Measurements from ENCODE around the gene ZNF444.

Gene ZNF444

DNA sequence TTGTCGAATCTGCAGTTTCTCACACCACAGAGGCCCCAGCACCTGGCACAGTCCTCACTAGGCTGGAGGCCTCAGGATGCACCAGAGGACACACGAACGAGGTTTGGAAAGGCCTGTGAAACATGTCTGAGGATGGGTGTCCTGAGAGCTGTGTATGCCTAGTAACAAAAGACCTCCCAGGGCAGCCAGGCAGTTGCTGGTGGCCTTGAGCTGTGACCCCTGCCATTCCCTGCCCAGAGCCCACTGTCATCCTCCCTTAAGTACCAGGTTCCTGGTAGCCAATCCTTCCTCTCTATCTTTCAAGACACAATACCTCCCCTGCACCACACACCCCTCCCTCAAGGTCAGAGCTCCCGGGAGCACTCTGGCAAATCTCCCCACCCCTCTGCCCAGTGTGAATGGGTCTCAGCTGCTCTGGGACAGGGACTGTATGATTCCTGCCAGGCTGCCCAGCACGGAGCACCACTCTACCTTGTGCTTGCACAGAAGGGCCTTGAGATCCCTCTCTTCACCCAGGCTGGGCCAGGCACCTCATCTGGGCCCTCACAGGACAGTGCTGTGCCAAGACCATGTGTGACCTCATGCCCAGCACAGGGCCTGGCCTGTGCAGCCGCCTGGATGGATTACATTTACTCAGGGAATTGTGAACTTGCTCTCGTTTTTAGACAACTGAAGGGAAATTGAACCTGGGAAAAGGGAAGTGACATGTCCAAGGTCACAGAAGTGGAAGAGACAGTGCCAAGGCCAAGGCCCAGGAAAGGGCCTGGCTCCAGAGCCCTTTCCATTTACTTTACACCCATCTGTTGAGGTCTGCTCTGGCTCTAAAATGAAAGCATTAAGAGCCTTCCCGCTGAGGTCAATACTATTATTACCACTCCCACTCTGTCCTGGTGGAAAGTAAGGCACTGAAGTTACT is 22.2 kb upstream of the ZNF444 start:
- in situ Hi-C loops (cut with MboI; ENCODE audit: low pct_unique_long_range_greater_than_20kb, low sequenced_read_pairs, unreplicated experiment) = no loop called here
- DNase-seq (ENCODE audit: low spot score) = no peak

DNA sequence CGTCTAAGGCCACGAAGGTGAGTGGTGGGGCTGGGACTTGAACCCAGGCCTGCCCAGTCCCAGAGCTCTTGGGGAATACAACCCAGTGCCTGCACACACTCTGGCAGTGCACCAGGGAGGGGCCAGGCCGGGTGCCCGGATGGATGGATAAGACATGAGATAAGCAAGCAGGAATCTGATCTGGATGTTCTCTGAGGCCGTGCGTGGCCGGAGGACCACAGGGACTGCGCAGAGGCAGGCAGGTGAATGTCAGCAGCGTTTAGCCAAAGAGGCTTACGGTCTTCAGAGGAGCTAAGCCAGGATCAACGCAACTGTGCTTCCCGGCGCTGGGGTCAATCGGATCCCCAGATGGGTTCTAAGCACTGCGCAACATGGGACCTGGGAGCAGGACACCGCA is 21.5 kb upstream of the ZNF444 start:
- in situ Hi-C loops (cut with MboI; ENCODE audit: low pct_unique_long_range_greater_than_20kb, low sequenced_read_pairs, unreplicated experiment) = no loop called here
- TF ChIP-seq, protein P1, sequence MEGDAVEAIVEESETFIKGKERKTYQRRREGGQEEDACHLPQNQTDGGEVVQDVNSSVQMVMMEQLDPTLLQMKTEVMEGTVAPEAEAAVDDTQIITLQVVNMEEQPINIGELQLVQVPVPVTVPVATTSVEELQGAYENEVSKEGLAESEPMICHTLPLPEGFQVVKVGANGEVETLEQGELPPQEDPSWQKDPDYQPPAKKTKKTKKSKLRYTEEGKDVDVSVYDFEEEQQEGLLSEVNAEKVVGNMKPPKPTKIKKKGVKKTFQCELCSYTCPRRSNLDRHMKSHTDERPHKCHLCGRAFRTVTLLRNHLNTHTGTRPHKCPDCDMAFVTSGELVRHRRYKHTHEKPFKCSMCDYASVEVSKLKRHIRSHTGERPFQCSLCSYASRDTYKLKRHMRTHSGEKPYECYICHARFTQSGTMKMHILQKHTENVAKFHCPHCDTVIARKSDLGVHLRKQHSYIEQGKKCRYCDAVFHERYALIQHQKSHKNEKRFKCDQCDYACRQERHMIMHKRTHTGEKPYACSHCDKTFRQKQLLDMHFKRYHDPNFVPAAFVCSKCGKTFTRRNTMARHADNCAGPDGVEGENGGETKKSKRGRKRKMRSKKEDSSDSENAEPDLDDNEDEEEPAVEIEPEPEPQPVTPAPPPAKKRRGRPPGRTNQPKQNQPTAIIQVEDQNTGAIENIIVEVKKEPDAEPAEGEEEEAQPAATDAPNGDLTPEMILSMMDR (IDR thresholded peaks at IDR 0.05; ENCODE audit: extremely low read depth, insufficient read depth, missing control alignments) = no peak
- DNase-seq (ENCODE audit: low spot score) = no peak

More for the DNA sequence above, 22.2 kb upstream of the ZNF444 start:
- TF ChIP-seq, protein P1 (IDR thresholded peaks at IDR 0.05; ENCODE audit: extremely low read depth, insufficient read depth, missing control alignments) = no peak

DNA sequence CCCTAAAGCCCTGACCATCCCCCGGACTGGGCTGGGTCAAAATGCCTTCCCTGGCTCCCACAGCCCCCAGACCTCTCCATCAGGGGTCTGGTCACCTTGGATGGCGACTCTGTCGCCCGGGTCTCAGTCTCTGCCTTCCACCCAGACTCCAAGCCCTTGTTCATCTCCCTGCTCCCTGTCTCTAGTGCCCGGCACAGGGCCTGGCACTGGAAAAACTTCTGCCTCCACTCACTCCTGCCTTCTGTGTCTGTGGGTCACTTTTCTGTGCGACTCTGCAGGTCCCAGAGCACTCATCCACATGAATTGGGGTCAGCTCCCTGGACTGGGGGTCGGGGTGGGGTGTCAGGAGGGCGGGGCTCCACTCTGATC is 21.1 kb upstream of the ZNF444 start:
- in situ Hi-C loops (cut with MboI; ENCODE audit: low pct_unique_long_range_greater_than_20kb, low sequenced_read_pairs, unreplicated experiment) = no loop called here
- TF ChIP-seq, protein P1 (IDR thresholded peaks at IDR 0.05; ENCODE audit: extremely low read depth, insufficient read depth, missing control alignments) = no peak
- no peak for DNase-seq (ENCODE audit: low spot score)

DNA sequence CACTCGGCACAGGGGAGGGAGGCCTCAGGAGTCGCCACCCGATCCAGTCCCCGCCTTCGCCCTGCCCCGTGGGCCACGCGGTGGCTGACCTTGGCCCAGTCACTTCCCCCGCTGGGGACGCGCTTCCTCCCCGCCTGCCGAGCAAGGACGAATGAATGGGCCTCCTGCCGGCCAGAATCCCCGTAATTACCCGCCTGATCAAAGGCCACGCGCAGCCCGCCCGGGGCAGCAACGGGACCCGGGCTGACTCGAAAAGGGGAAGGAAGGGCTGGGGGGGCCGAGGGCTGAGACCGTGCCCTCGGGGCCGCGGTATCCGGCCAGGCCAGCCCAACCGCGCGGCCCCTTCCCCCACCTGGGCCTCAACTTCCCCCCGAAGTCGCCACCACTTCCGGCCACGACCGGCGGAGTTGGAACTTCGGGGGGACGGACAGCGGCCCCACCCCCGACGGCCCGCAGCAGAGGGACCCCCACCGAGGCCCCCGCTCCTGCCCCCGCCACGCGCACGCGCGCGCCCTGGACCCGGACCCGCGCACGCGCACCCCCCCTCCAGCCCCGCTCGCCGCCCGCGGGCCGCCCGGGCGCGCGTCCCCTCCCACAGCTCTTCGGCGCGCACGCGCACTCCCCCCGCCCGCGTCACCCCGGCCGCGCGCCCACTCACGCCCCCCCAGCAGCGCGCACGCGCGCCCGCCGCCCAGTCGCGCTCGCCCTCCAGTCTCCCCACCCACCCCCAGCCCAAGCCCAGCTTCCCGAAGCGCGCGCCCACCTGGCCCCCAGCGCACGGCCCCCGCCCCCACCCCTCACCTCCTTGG is 20.5 kb upstream of the ZNF444 start:
- TF ChIP-seq, protein P1 (IDR thresholded peaks at IDR 0.05; ENCODE audit: extremely low read depth, insufficient read depth, missing control alignments) = no peak
- in situ Hi-C loops (cut with MboI; ENCODE audit: low pct_unique_long_range_greater_than_20kb, low sequenced_read_pairs, unreplicated experiment) = no loop called here
- DNase-seq (ENCODE audit: low spot score) = peak; percentile 95

DNA sequence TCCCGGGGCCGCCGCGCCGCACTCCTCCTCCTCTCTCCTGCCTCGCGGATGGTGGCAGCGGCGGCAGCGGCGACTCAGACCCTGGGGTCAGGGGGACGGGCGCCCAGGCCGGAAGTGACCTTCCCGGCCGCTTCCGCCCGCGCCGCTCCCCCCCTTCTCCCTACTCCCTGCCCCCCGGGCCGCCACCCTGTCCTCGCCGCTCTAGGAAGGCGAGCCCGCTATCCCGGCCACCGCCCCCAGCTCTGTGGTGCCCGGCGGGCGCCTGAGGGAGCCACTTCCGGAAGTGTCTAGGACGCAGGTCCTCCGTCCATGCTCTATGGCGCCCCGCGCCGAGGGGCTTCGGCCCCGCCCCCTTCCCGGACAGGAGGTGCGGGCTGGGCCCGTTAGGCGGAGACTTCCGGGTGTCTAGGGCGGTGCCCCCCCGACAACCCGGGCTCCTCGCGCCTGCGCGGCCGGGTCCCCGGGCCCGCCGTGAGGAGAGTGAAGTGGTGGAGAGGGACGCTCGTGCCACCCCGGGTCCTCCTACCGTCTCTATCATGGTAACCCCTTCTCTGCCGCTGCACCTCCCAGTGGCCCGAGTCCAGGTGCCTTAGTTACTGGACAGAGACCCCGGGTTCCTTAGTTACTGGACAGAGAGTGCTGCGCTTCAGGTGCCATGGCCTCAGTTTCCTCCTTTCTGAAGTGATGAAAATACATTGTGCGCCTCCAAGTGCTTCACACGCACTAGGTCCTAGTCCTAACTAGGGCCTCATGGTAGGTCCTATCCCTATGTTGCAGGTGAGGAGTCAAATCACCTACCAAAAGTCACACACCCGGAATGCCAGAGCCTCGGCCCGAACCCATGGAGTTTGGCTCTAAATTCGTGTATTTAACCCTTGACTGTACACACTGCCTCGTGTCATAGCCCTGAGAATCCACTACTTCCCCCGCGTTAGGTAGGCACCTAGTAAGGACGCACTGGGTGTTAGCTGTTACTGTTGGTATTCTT is 19.6 kb upstream of the ZNF444 start, which contains the start of gene ZNF787:
ZNF787 (minus strand) TSS at position 116 of the 988 bp plus-strand sequence. CDS start 18,078 bp downstream, outside the sequence.
- in situ Hi-C loops (cut with MboI; ENCODE audit: low pct_unique_long_range_greater_than_20kb, low sequenced_read_pairs, unreplicated experiment) = no loop called here
- TF ChIP-seq, protein P1 (IDR thresholded peaks at IDR 0.05; ENCODE audit: extremely low read depth, insufficient read depth, missing control alignments) = no peak
- DNase-seq (ENCODE audit: low spot score) = peak; percentile 98
